Esophagus squamous epithelium (tissue), 5 donors: ENCODE measurements around the gene IGF1R. TPM values are rescaled to one million over a fixed set of nuclear protein-coding genes. Genes with fewer than 3 reads are reported as not detected.

Experiments used
- DNase-seq: peaks from one replicate; lab custom pipeline; 2025; lab: John Stamatoyannopoulos, UW
- H3K27ac ChIP-seq, 4 donors: fragments of 200-600 bp; sonication (generic); one replicate each; pipeline ENCODE4 v1.5.1; 2016 to 2019; ENCODE audit warnings: mild to moderate bottlenecking in 1 of 4
- H3K27me3 ChIP-seq, 4 donors: fragments of 200-600 bp; sonication (generic); 1 replicate in 3 of 4; 2 replicates in 1 of 4; pipeline versions ENCODE4 v1.5.1 to v1.6.0; 2017 to 2021; ENCODE audit warnings: antibody characterized with exemption in 1 of 4
- H3K36me3 ChIP-seq, 3 donors: fragments of 200-600 bp; sonication (generic); one replicate each; pipeline ENCODE4 v1.5.1; 2016 to 2019
- H3K4me1 ChIP-seq, 3 donors: fragments of 200-600 bp; sonication (generic); one replicate each; pipeline ENCODE4 v1.5.1; 2017 to 2019
- H3K4me3 ChIP-seq, 4 donors: fragments of 200-600 bp; sonication (generic); 1 replicate in 3 of 4; 2 replicates in 1 of 4; pipeline ENCODE4 v1.5.1; 2016 to 2019; ENCODE audit warnings: mild to moderate bottlenecking in 2 of 4, moderate library complexity in 1 of 4
- H3K9me3 ChIP-seq, 3 donors: fragments of 200-600 bp; sonication (generic); one replicate each; pipeline ENCODE4 v1.5.1; 2016 to 2019
- POLR2A ChIP-seq, 4 donors: fragments of 450-650 bp; IDR thresholded peaks; one replicate each; pipeline ENCODE4 v1.6.1; 2017; ENCODE audit warnings: antibody characterized with exemption in 4 of 4, mild to moderate bottlenecking in 4 of 4, moderate library complexity in 3 of 4
- WGBS, 2 donors: methylation state at CpG; one replicate each; pipeline ENCODE4 v1.1.5; 2018; 5-methylcytosine and 5-hydroxymethylcytosine counted together
- intact Hi-C: fragments of 100-400 bp; cut with DNase I; formaldehyde crosslinking; loops from one replicate; pipeline ENCODE4 v1.15.0; 2022
- total RNA-seq, 4 donors: library from RNA; depleted of rRNA; stranded (reverse); fragments of >200 nt; gene quantifications; one replicate each; pipeline ENCODE4 v1.1.0, GENCODE V29; 2016
- TF ChIP-seq, protein P1 (sequence below), 6 experiments: fragments of 450-650 bp in 4 of 6; fragments of 200-600 bp in 2 of 6; sonication (generic) in 2 of 6; IDR thresholded peaks; one replicate each; pipeline ENCODE4 v1.5.1; 2016 to 2019; ENCODE audit warnings: antibody characterized with exemption in 6 of 6, mild to moderate bottlenecking in 4 of 6, moderate library complexity in 4 of 6
- donor health status: DM: yes; HTN: yes; CAD: no.

Gene IGF1R
- total RNA-seq, 4 donors from 2014 or later: 20.5 to 54.8 (median 40.4) TPM

DNA sequence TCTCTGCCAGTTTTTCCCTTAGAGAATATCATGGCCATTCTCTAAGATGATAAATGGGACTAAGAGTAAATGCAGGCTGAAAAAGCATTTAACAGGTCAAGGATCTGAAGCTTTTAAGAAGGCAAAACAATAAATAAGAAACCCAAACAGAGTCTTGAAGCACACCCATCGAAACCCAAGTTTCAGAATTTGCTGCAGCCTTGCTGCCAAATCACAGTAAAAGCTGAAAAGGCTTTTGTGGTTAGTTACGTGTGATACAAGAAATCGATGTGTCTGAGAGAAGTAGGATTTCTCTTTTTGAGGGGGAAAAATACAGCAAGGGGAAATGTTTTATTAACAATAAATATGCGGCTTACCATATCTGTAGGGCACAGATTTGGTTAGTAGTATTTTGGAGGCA is 92.0 kb downstream of the IGF1R start:
- peaks cover 3 to 65% (median 13%) of the 10 kb centered on the region in 3 donors for H3K4me1 ChIP-seq
- H3K9me3 ChIP-seq: no peaks in the 10 kb centered on the region
- DNase-seq: no peak
- 49 to 71% methylated on average over 4 of the region's 4 CpGs for WGBS, 2 donors
- intact Hi-C loops: no loop called here
- TF ChIP-seq POLR2A (IDR thresholded peaks at IDR 0.05): no peak
- TF ChIP-seq, protein P1, sequence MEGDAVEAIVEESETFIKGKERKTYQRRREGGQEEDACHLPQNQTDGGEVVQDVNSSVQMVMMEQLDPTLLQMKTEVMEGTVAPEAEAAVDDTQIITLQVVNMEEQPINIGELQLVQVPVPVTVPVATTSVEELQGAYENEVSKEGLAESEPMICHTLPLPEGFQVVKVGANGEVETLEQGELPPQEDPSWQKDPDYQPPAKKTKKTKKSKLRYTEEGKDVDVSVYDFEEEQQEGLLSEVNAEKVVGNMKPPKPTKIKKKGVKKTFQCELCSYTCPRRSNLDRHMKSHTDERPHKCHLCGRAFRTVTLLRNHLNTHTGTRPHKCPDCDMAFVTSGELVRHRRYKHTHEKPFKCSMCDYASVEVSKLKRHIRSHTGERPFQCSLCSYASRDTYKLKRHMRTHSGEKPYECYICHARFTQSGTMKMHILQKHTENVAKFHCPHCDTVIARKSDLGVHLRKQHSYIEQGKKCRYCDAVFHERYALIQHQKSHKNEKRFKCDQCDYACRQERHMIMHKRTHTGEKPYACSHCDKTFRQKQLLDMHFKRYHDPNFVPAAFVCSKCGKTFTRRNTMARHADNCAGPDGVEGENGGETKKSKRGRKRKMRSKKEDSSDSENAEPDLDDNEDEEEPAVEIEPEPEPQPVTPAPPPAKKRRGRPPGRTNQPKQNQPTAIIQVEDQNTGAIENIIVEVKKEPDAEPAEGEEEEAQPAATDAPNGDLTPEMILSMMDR (IDR thresholded peaks at IDR 0.05): no peak
- no peaks in the 10 kb centered on the region for H3K27me3 ChIP-seq
- H3K4me3 ChIP-seq: no peak overlapping the region
- no peaks in the 10 kb centered on the region for H3K36me3 ChIP-seq
- no peak overlapping the region for H3K27ac ChIP-seq

DNA sequence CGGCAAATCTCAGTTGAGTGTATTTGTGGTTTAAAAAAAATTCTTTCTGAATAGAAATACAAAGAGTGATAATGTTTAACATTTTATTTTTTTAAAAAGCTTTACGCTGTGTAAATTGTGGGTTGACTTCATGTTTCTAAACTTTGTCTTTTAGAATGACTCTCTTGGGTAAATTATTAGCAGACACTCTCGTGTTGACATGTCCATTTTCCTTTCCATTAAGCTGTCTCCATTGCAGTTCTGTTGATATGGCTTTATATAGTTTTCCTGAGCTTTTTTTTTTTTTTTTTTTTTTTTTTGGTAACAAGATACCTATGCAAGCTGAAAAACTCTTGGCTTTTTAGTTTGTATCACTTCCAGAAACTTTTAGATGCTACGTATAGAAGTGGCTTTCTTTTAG is 92.6 kb downstream of the IGF1R start:
- Histone ChIP-seq H3K4me1 (peaks cover 4 to 65% (median 13%) of the 10 kb centered on the region in 3 donors), H3K27ac (no peak overlapping the region), H3K27me3 (no peaks in the 10 kb centered on the region), H3K9me3 (no peaks in the 10 kb centered on the region), H3K4me3 (no peak overlapping the region), H3K36me3 (no peaks in the 10 kb centered on the region)
- 73 to 81% methylated on average over 4 of the region's 4 CpGs for WGBS, 2 donors
- intact Hi-C loops: no loop called here
- no peak for DNase-seq
- no peak for TF ChIP-seq POLR2A (IDR thresholded peaks at IDR 0.05)
- TF ChIP-seq, protein P1 (IDR thresholded peaks at IDR 0.05): no peak

DNA sequence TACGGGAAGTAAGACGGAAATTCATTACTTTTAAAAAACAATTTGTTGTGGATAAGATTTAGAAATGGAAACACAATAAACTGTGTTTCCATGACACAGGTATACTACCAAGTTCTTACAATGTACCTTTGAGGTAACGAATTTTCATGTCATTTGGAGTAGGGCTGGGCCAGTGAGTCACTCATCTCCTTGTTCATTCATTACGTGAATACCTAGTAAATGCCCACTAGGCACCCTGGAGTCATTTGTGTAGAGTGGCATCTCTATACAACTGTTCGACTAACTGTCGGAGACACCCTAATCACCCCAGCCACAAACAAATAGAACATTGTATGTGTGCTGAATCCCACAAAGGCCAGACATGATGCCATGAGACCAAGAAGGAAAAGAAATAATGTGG is 94.8 kb downstream of the IGF1R start:
- peak overlapping the region; percentile 0 to 35 (median 10) for H3K27ac ChIP-seq
- 54 to 62% methylated on average over 6 of the region's 6 CpGs for WGBS, 2 donors
- H3K4me3 ChIP-seq: no peak overlapping the region
- TF ChIP-seq, protein P1 (IDR thresholded peaks at IDR 0.05): no peak
- TF ChIP-seq POLR2A (IDR thresholded peaks at IDR 0.05): no peak
- H3K4me1 ChIP-seq: peaks cover 5 to 64% (median 16%) of the 10 kb centered on the region in 3 donors
- no peaks in the 10 kb centered on the region for H3K36me3 ChIP-seq
- intact Hi-C loops: no loop called here
- H3K27me3 ChIP-seq: no peaks in the 10 kb centered on the region
- DNase-seq: no peak
- no peaks in the 10 kb centered on the region for H3K9me3 ChIP-seq

DNA sequence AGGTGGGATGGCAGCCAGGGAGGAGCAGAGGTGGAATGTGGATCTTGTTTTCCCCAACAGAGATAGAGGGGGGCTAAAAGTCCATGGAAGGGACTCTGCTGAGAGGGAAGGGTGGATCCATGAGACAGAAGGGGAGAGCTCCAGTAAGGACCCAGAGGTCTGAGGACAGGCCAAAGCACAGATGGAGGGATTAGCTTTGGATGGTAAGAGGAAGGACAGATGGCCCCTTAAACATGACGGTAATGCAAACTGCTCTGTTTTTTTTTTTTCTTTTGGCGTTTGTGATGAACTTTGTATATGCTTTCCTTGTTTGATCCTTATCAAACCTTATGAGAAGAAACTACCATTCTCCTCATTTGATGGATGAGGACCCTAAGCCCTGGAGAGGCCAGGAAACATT is 96.2 kb downstream of the IGF1R start:
- TF ChIP-seq, protein P1 (IDR thresholded peaks at IDR 0.05): no peak
- TF ChIP-seq POLR2A (IDR thresholded peaks at IDR 0.05): no peak
- Histone ChIP-seq H3K36me3 (no peaks in the 10 kb centered on the region), H3K9me3 (no peaks in the 10 kb centered on the region), H3K4me1 (peaks cover 5 to 69% (median 16%) of the 10 kb centered on the region in 3 donors), H3K4me3 (no peak overlapping the region), H3K27me3 (no peaks in the 10 kb centered on the region), H3K27ac (no peak overlapping the region)
- 66 to 90% methylated on average over 2 of the region's 2 CpGs for WGBS, 2 donors
- DNase-seq: no peak
- intact Hi-C loops: no loop called here

DNA sequence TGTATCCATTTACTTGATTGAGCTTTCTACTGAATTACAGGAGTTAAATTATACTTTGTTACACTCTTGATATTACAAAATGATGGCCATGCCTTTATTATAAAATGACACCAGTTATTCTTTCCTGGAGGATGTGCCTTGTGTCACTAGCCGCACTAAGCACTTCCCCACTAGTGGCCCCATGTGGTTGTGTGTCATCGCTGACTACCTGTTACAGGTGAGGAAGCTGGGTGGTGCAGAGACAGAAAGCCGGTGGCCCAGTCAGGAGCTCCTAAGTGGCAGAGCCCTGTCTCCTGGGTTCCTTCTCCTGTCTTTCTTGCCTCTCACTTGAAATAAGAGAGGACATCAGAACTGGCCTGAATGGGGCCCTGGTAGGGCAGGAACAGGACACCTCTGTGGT is 96.8 kb downstream of the IGF1R start:
- Histone ChIP-seq H3K27ac (peak overlapping the region in 3 of 4 donors; percentile 24 to 50 (median 39)), H3K27me3 (no peaks in the 10 kb centered on the region), H3K4me1 (peaks cover 5 to 69% (median 20%) of the 10 kb centered on the region in 3 donors), H3K9me3 (no peaks in the 10 kb centered on the region), H3K4me3 (no peak overlapping the region), H3K36me3 (no peaks in the 10 kb centered on the region)
- TF ChIP-seq, protein P1 (IDR thresholded peaks at IDR 0.05): no peak
- no peak for TF ChIP-seq POLR2A (IDR thresholded peaks at IDR 0.05)
- WGBS, 2 donors: 0 to 40% methylated on average over 1 to 3 of the region's 3 CpGs
- no peak for DNase-seq
- intact Hi-C loops: no loop called here
